Liver (tissue), 9 donors: ENCODE results near the gene ZNF519. TPM values are rescaled to one million over a fixed set of nuclear protein-coding genes. Genes with fewer than 3 reads are reported as not detected.
A peak's percentile ranks its signal among the peaks of the same experiment; 100 is the strongest.
"Not testable (repeated sequence)": the region's sequence is repeated elsewhere in the genome, so short reads cannot be mapped to it uniquely, and the experiment has no call there.

Experiments used
- DNase-seq: peaks from one replicate; pipeline ENCODE4 v3.0.0-alpha.2; 2017; ENCODE audit warnings: low spot score
- H3K27ac ChIP-seq, 2 donors: one replicate each; pipeline ENCODE4 v1.7.0; 2013; ENCODE audit warnings: inconsistent platforms in 2 of 2, low read length in 2 of 2, control low read depth in 1 of 2, low read depth in 1 of 2, mild to moderate bottlenecking in 1 of 2
- H3K27me3 ChIP-seq, 4 donors: one replicate each; pipeline versions ENCODE4 v1.6.1 to v1.7.0; 2013; ENCODE audit warnings: low read length in 3 of 4, inconsistent platforms in 1 of 4, mild to moderate bottlenecking in 1 of 4, moderate library complexity in 1 of 4; ENCODE audit not compliant: control insufficient read depth in 4 of 4, insufficient read depth in 4 of 4
- H3K36me3 ChIP-seq, 4 donors: one replicate each; pipeline versions ENCODE4 v1.6.1 to v1.7.0; 2013; ENCODE audit warnings: low read length in 3 of 4, mild to moderate bottlenecking in 3 of 4, low read depth in 1 of 4, moderate library complexity in 1 of 4; ENCODE audit not compliant: control insufficient read depth in 4 of 4, insufficient read depth in 3 of 4
- H3K4me1 ChIP-seq, 4 donors: one replicate each; pipeline versions ENCODE4 v1.6.1 to v1.7.0; 2013; ENCODE audit warnings: low read length in 3 of 4, mild to moderate bottlenecking in 3 of 4, moderate library complexity in 1 of 4; ENCODE audit not compliant: control insufficient read depth in 4 of 4, insufficient read depth in 4 of 4
- H3K4me3 ChIP-seq, 3 donors: one replicate each; pipeline versions ENCODE4 v1.6.1 to v1.7.0; 2013; ENCODE audit warnings: low read length in 3 of 3, control low read depth in 1 of 3, low read depth in 1 of 3, mild to moderate bottlenecking in 1 of 3
- H3K9ac ChIP-seq, 2 donors: one replicate each; pipeline ENCODE4 v1.7.0; 2013; ENCODE audit warnings: low read length in 2 of 2, mild to moderate bottlenecking in 2 of 2, moderate library complexity in 2 of 2, control low read depth in 1 of 2, low read depth in 1 of 2
- H3K9me3 ChIP-seq, 4 donors: one replicate each; pipeline versions ENCODE4 v1.6.1 to v1.7.0; 2013; ENCODE audit warnings: low read length in 3 of 4; ENCODE audit not compliant: control insufficient read depth in 4 of 4
- FOXA1 ChIP-seq: IDR thresholded peaks from 2 replicates; pipeline ENCODE4 v1.6.1; 2016; ENCODE audit warnings: antibody characterized with exemption
- HNF4G ChIP-seq: IDR thresholded peaks from 2 replicates; pipeline ENCODE4 v1.6.1; 2016; ENCODE audit warnings: antibody characterized with exemption
- RAD21 ChIP-seq, 2 donors: IDR thresholded peaks; 2 replicates each; pipeline ENCODE4 v1.6.1; 2016; ENCODE audit warnings: antibody characterized with exemption in 2 of 2, mild to moderate bottlenecking in 2 of 2
- REST ChIP-seq: IDR thresholded peaks from 2 replicates; pipeline ENCODE4 v1.6.1; 2016; ENCODE audit warnings: antibody characterized with exemption, mild to moderate bottlenecking
- WGBS: extraction: QIAGEN DNeasy Blood & Tissue Kit; methylation state at CpG from one replicate; pipeline ENCODE4 v1.1.7; 2013; 5-methylcytosine and 5-hydroxymethylcytosine counted together
- polyA plus RNA-seq, 2 donors: library from polyadenylated mRNA; stranded (reverse) in 1 of 2; unstranded in 1 of 2; fragments of 200-250 nt in 1 of 2; fragments of >200 nt in 1 of 2; fragmentation: Nextera tagmentation in 1 of 2; extraction: Ambion mirVana in 1 of 2; gene quantifications; one replicate each; pipeline versions ENCODE4 v1.2.1 to v1.2.3, GENCODE V29; 2013 to 2015
- total RNA-seq, 2 donors: library from RNA; depleted of rRNA; stranded (reverse); fragments of >200 nt; gene quantifications; one replicate each; pipeline ENCODE4 v1.2.3, GENCODE V29; 2014
- donor health status: healthy.
- donor health status: healthy.
- donor health status: healthy.
- donor health status: healthy.
- donor health status: healthy.

The ZNF519 gene
- total and polyA plus RNA-seq, 4 donors: 0.29 to 4.0 (median 1.1) TPM

GRCh38 chr18:14144628-14144895 is 12.3 kb upstream of the ZNF519 start:
- H3K36me3 ChIP-seq: no peaks in the 10 kb centered on the region
- WGBS: 88% methylated on average over 6 of the region's 6 CpGs
- no peak overlapping the region for H3K27ac ChIP-seq
- no peaks in the 10 kb centered on the region for H3K27me3 ChIP-seq
- TF ChIP-seq REST: no peak
- no peak for TF ChIP-seq RAD21 (IDR thresholded peaks at IDR 0.05)
- TF ChIP-seq HNF4G: no peak
- no peak for TF ChIP-seq FOXA1
- no peak for DNase-seq
- no peaks in the 10 kb centered on the region for H3K4me1 ChIP-seq
- H3K9me3 ChIP-seq: no peaks in the 10 kb centered on the region
- no peak overlapping the region for H3K9ac ChIP-seq
- no peak overlapping the region for H3K4me3 ChIP-seq

GRCh38 chr18:14143871-14144627 is 11.8 kb upstream of the ZNF519 start:
- not testable (repeated sequence) for H3K9me3 ChIP-seq, H3K4me1 ChIP-seq, H3K36me3 ChIP-seq, H3K4me3 ChIP-seq, H3K27ac ChIP-seq, H3K9ac ChIP-seq, DNase-seq, H3K27me3 ChIP-seq
- WGBS: 92% methylated on average over 14 of the region's 16 CpGs

GRCh38 chr18:14143396-14143795 is 11.2 kb upstream of the ZNF519 start:
- not testable (repeated sequence) for H3K4me3 ChIP-seq, H3K9me3 ChIP-seq, H3K36me3 ChIP-seq, H3K4me1 ChIP-seq, H3K27me3 ChIP-seq, DNase-seq, H3K9ac ChIP-seq, H3K27ac ChIP-seq
- 93% methylated on average over 15 of the region's 17 CpGs for WGBS

- H3K9me3 ChIP-seq, H3K4me1 ChIP-seq, DNase-seq, H3K4me3 ChIP-seq, H3K27ac ChIP-seq, H3K27me3 ChIP-seq, H3K36me3 ChIP-seq, H3K9ac ChIP-seq: not testable (repeated sequence)
- 88% methylated on average over 9 of the region's 9 CpGs for WGBS
These were observed 9.9 kb upstream of the ZNF519 start for GRCh38 chr18:14142177-14142576.

GRCh38 chr18:14139583-14139982 is 7.3 kb upstream of the ZNF519 start:
- WGBS: 71% methylated on average over 2 of the region's 2 CpGs
- not testable (repeated sequence) for H3K36me3 ChIP-seq, H3K4me1 ChIP-seq, H3K27ac ChIP-seq, H3K9me3 ChIP-seq, H3K9ac ChIP-seq, DNase-seq, H3K4me3 ChIP-seq, H3K27me3 ChIP-seq

- H3K27me3 ChIP-seq, H3K9ac ChIP-seq, DNase-seq, H3K4me3 ChIP-seq, H3K27ac ChIP-seq, H3K36me3 ChIP-seq, H3K4me1 ChIP-seq, H3K9me3 ChIP-seq: not testable (repeated sequence)
- 74% methylated on average over 4 of the region's 4 CpGs for WGBS
These were observed 5.7 kb upstream of the ZNF519 start for GRCh38 chr18:14137971-14138370.

GRCh38 chr18:14131696-14132270 is 452 bp downstream of the ZNF519 start:
- H3K9me3 ChIP-seq, DNase-seq, H3K9ac ChIP-seq, H3K27me3 ChIP-seq, H3K4me1 ChIP-seq, H3K36me3 ChIP-seq: not testable (repeated sequence)
- peak overlapping the region; percentile 42 to 84 (median 54) for H3K4me3 ChIP-seq
- H3K27ac ChIP-seq: peak overlapping the region in 1 of 2 donors; percentile 12
- 3% methylated on average over 23 of the region's 27 CpGs for WGBS
